Prostate gland (tissue), 2 donors: ENCODE results near the gene KCNJ18. TPM values are rescaled to one million over a fixed set of nuclear protein-coding genes. Genes with fewer than 3 reads are reported as not detected.
"Not testable (repeated sequence)": the region's sequence is repeated elsewhere in the genome, so short reads cannot be mapped to it uniquely, and the experiment has no call there.

Experiments
- DNase-seq: peaks from one replicate; pipeline ENCODE4 v3.0.0-alpha.2; 2019; ENCODE audit warnings: low spot score
- H3K27ac ChIP-seq, 2 donors: fragments of 200-600 bp; sonication (generic); 2 replicates each; pipeline ENCODE4 v1.5.1; 2017 to 2019
- H3K27me3 ChIP-seq: fragments of 200-600 bp; sonication (generic); replicated peaks from 2 replicates; pipeline ENCODE4 v1.5.1; 2019; ENCODE audit not compliant: insufficient read depth
- H3K36me3 ChIP-seq, 2 donors: fragments of 200-600 bp; sonication (generic); 1 replicate in 1 of 2; 2 replicates in 1 of 2; pipeline versions ENCODE4 v1.5.1 to v1.8.1; 2017 to 2019
- H3K4me1 ChIP-seq: fragments of 200-600 bp; sonication (generic); replicated peaks from 2 replicates; pipeline ENCODE4 v1.5.1; 2019
- H3K4me3 ChIP-seq, 2 donors: fragments of 200-600 bp; sonication (generic); 2 replicates each; pipeline ENCODE4 v1.5.1; 2017 to 2019
- H3K9me3 ChIP-seq: fragments of 200-600 bp; sonication (generic); 2 replicates; pipeline ENCODE4 v1.5.1; 2017
- POLR2A ChIP-seq: fragments of 450-650 bp; IDR thresholded peaks from one replicate; pipeline ENCODE4 v1.6.1; 2016; ENCODE audit warnings: antibody characterized with exemption, mild to moderate bottlenecking
- POLR2AphosphoS5 ChIP-seq: sonication (generic); formaldehyde crosslinking; IDR thresholded peaks from one replicate; pipeline ENCODE4 v1.6.1; 2017; ENCODE audit warnings: antibody characterized with exemption
- WGBS: methylation state at CpG from one replicate; pipeline ENCODE4 v1.1.5; 2018; 5-methylcytosine and 5-hydroxymethylcytosine counted together
- intact Hi-C: fragments of 100-400 bp; cut with DNase I; formaldehyde crosslinking; loops from one replicate; pipeline ENCODE4 v1.14.2; 2022
- total RNA-seq, 2 donors: library from RNA; depleted of rRNA; stranded (reverse); fragments of >200 nt; gene quantifications; one replicate each; pipeline ENCODE4 v1.1.0, GENCODE V29; 2016
- TF ChIP-seq, protein P1 (sequence below), 4 experiments: fragments of 200-600 bp in 2 of 4; fragments of 450-650 bp in 2 of 4; sonication (generic) in 2 of 4; IDR thresholded peaks; 1 replicate in 3 of 4; 2 replicates in 1 of 4; pipeline ENCODE4 v1.5.1; 2016 to 2019; ENCODE audit warnings: antibody characterized with exemption in 4 of 4, mild to moderate bottlenecking in 2 of 4, moderate library complexity in 2 of 4

Gene KCNJ18
- total RNA-seq, 2 donors from 2014 or later = not detected

DNA sequence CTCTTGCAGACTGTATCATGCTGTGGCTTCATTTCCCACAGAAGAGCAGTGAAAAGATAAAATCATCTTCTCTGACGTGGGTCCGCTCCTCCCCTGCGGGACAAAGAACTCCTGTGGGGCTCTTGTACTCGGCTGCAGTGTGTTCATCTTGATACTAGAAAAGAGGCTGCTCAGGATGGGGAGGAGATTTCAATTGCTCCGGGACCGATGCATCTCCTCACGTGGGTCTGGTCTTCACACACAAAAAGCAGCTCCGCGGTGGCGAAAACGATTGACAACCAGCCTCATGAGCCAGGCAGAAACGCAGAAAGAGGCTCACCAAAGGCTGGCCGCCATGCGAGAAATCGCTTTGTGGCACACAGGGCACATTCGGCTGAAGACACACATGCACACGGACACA, 14.4 kb upstream of the KCNJ18 start:
- Histone ChIP-seq H3K9me3 (no peaks in the 10 kb centered on the region), H3K27me3 (no peaks in the 10 kb centered on the region), H3K4me3 (no peak overlapping the region), H3K36me3 (no peaks in the 10 kb centered on the region), H3K4me1 (no peaks in the 10 kb centered on the region), H3K27ac (no peak overlapping the region)
- no peak for DNase-seq
- intact Hi-C loops = no loop called here
- 76% methylated on average over 17 of the region's 17 CpGs for WGBS
- no peak for TF ChIP-seq POLR2AphosphoS5
- TF ChIP-seq, protein P1, sequence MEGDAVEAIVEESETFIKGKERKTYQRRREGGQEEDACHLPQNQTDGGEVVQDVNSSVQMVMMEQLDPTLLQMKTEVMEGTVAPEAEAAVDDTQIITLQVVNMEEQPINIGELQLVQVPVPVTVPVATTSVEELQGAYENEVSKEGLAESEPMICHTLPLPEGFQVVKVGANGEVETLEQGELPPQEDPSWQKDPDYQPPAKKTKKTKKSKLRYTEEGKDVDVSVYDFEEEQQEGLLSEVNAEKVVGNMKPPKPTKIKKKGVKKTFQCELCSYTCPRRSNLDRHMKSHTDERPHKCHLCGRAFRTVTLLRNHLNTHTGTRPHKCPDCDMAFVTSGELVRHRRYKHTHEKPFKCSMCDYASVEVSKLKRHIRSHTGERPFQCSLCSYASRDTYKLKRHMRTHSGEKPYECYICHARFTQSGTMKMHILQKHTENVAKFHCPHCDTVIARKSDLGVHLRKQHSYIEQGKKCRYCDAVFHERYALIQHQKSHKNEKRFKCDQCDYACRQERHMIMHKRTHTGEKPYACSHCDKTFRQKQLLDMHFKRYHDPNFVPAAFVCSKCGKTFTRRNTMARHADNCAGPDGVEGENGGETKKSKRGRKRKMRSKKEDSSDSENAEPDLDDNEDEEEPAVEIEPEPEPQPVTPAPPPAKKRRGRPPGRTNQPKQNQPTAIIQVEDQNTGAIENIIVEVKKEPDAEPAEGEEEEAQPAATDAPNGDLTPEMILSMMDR (IDR thresholded peaks at IDR 0.05) = no peak
- no peak for TF ChIP-seq POLR2A

DNA sequence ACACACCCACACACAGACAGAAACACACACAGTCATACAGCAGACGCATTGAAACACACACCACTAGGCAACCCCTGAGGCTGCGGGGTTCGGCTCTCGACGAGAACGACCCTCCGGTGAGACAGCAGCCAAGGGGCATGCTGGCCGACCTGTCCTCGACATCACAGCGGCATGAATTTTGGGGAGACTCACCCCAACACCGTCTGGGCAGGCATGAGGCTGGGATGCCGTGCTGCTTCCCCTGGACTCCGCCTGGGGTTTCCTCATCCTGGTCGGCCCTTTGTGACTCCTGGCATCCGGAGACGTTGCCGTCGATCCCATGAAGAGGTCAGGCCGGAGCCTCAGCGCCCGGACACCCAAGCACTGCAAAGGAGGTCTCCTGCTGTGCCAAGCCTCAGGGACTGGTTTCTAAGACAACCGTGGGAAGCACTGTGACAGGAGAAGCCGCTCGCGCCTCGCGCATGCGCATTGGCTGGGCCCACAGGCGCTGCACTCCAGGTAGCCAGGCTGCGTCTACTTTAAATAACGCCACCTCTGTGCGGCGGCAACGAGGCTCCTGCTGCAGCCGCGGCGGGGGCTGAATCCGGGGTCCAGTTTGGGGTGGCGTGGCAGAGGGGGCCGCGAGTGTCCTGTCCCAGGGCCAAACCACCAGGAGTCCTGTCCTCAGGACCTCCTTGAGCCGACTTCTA, 13.8 kb upstream of the KCNJ18 start:
- no peak for DNase-seq
- no peaks in the 10 kb centered on the region for H3K36me3 ChIP-seq
- no peak overlapping the region for H3K27ac ChIP-seq
- WGBS = 58% methylated on average over 42 of the region's 42 CpGs
- intact Hi-C loops = no loop called here
- no peak overlapping the region for H3K4me3 ChIP-seq
- H3K9me3 ChIP-seq = no peaks in the 10 kb centered on the region
- no peaks in the 10 kb centered on the region for H3K27me3 ChIP-seq
- no peak for TF ChIP-seq POLR2A
- TF ChIP-seq, protein P1 (IDR thresholded peaks at IDR 0.05) = no peak
- no peak for TF ChIP-seq POLR2AphosphoS5
- no peaks in the 10 kb centered on the region for H3K4me1 ChIP-seq

DNA sequence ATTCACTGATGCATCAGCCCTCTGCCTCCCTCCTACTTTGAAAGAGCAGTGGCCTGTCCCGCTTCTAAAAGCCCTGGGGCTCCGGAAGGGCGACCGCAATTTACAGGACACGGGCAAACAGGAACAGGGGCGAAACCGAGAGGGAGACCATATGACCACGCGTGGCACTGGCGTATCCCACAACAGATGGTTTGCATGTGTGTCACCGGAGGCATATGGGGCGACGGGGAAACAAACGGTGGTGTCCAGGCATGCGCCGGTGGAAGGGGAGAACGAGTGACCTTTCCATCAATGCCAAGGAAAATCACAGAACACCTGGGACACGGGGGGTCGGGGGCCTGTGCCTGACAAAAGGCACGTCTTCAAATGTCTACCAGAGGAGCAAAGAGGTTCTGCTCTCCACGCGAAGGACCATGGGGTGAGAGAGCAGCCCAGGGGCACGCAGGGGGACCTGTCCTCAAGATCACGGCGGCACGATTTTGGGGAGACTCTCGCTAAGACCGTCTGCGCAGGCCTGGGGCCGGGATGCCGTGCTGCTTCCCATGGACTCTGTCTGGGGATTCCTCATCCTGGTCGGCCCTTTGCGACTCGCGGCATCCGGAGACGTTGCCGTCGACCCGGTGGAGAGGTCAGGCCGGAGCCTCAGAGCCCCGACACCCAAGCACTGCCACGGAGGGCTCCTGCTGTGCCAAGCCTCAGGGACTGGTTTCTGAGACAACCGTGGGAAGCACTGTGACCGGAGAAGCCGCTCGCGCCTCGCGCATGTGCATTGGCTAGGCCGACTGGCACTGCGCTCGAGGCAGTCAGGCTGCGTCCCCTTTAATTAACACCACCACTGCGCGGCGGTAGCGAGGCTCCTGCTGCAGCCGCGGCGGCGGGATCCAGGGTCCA, 12.8 kb upstream of the KCNJ18 start:
- intact Hi-C loops = no loop called here
- DNase-seq = no peak
- TF ChIP-seq, protein P1 (IDR thresholded peaks at IDR 0.05) = no peak
- TF ChIP-seq POLR2AphosphoS5 (no peak), POLR2A (no peak)
- Histone ChIP-seq H3K27me3 (no peaks in the 10 kb centered on the region), H3K9me3 (no peaks in the 10 kb centered on the region), H3K36me3 (no peaks in the 10 kb centered on the region), H3K4me3 (no peak overlapping the region), H3K4me1 (no peaks in the 10 kb centered on the region), H3K27ac (no peak overlapping the region)
- 80% methylated on average over 62 of the region's 62 CpGs for WGBS

DNA sequence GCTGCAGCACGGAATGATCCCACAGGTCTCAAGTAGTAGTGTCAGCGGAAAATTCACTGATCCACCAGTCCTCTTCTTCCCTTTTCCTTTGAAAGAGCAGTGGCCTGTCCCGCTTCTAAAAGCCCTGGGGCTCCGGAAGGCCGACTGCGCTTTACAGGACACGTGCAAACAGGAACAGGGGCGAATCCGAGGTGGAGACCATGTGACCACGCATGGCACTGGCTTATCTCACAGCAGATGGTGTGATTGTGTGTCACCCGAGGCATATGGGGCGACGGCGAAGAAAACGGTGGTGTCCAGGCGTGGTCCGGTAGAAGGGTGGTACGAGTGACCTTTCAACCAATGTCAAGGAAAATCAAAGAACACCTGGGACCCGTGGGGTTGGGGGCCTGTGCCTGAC, 12.0 kb upstream of the KCNJ18 start:
- DNase-seq = no peak
- 81% methylated on average over 19 of the region's 19 CpGs for WGBS
- intact Hi-C loops = no loop called here

DNA sequence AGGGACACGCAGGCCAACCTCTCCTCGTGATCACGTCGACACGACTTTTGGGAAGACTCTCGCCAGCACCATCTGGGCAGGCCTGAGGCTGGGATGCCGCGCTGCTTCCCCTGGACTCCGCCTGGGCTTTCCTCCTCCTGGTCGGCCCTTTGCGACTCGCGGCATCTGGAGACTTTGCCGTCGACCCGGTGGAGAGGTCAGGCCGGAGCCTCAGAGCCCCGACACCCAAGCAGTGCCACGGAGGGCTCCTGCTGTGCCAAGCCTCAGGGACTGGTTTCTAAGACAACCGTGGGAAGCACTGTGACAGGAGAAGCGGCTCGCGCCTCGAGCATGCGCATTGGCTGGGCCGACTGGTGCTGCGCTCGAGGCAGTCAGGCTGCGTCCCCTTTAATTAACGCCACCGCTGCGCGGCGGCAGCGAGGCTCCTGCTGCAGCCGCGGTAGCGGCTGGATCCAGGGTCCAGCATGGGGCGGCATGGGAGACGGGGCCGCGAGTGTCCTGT, 11.4 kb upstream of the KCNJ18 start:
- DNase-seq, H3K4me1 ChIP-seq, H3K9me3 ChIP-seq, intact Hi-C loops, H3K27me3 ChIP-seq, H3K36me3 ChIP-seq, H3K4me3 ChIP-seq, H3K27ac ChIP-seq: not testable (repeated sequence)
- 66% methylated on average over 38 of the region's 42 CpGs for WGBS

More for the DNA sequence above, 12.0 kb upstream of the KCNJ18 start:
- Histone ChIP-seq H3K36me3 (no peaks in the 10 kb centered on the region), H3K4me3 (no peak overlapping the region), H3K4me1 (no peaks in the 10 kb centered on the region), H3K27ac (no peak overlapping the region), H3K27me3 (no peaks in the 10 kb centered on the region), H3K9me3 (no peaks in the 10 kb centered on the region)
- TF ChIP-seq POLR2A (no peak), POLR2AphosphoS5 (no peak)
- TF ChIP-seq, protein P1 (IDR thresholded peaks at IDR 0.05) = no peak

DNA sequence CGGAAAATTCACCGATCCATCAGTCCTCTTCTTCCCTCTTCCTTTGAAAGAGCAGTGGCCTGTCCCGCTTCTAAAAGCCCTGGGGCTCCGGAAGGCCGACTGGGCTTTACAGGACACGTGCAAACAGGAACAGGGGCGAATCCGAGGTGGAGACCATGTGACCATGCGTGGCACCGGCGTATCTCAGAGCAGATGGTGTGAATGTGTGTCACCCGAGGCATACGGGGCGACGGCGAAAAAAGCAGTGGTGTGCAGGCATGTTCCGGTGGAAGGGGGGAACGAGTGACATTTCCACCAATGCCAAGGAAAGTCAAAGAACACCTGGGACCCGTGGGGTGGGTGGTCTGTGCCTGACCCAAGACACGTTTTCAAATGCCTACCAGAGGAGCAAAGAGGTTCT, 10.7 kb upstream of the KCNJ18 start:
- H3K4me1 ChIP-seq, DNase-seq, H3K27ac ChIP-seq, H3K27me3 ChIP-seq, intact Hi-C loops, H3K36me3 ChIP-seq, H3K9me3 ChIP-seq, H3K4me3 ChIP-seq: not testable (repeated sequence)
- 89% methylated on average over 20 of the region's 20 CpGs for WGBS

DNA sequence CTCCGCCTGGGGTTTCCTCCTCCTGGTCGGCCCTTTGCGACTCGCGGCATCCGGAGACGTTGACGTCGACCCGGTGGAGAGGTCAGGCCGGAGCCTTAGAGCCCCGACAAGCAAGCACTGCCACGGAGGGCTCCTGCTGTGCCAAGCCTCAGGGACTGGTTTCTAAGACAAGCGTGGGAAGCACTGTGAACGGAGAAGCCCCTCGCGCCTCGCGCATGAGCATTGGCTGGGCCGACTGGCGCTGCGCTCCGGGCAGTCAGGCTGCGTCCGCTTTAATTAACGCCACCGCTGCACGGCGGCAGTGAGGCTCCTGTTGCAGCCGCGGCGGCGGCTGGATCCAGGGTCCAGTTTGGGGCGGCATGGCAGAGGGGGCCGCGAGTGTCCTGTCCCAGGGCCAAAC, 10.2 kb upstream of the KCNJ18 start:
- H3K4me1 ChIP-seq, intact Hi-C loops, H3K9me3 ChIP-seq, DNase-seq, H3K27me3 ChIP-seq, H3K4me3 ChIP-seq, H3K27ac ChIP-seq, H3K36me3 ChIP-seq: not testable (repeated sequence)
- WGBS = 91% methylated on average over 35 of the region's 36 CpGs

DNA sequence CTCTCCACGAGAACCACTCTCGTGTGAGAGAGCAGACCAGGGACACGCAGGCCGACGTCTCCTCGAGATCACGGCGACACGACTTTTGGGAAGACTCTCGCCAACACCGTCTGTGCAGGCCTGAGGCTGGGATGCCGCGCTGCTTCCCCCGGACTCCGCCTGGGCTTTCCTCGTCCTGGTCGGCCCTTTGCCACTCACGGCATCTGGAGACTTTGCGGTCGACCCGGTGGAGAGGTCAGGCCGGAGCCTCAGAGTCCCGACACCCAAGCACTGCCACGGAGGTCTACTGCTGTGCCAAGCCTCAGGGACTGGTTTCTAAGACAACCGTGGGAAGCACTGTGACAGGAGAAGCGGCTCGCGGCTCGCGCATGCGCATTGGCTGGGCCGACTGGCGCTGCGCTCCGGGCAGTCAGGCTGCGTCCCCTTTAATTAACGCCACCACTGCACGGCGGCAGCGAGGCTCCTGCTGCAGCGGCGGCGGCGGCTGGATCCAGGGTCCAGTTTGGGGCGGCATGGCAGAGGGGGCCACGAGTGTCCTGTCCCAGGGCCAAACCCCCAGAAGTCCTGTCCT, 9.1 kb upstream of the KCNJ18 start:
- H3K27ac ChIP-seq, H3K27me3 ChIP-seq, H3K9me3 ChIP-seq, H3K4me1 ChIP-seq, H3K36me3 ChIP-seq, DNase-seq, H3K4me3 ChIP-seq, intact Hi-C loops: not testable (repeated sequence)
- 81% methylated on average over 23 of the region's 46 CpGs for WGBS
